Activated gamma-delta T cell treated with Interleukin-2 at 50 U/mL for 16 hours (primary cell): ENCODE measurements around the gene RNASEH1.
"Not testable (repeated sequence)": the region's sequence is repeated elsewhere in the genome, so short reads cannot be mapped to it uniquely, and the experiment has no call there.

Experiments used
- DNase-seq: peaks from one replicate; pipeline ENCODE4 v3.0.0-alpha.2; 2020

Gene RNASEH1

DNA sequence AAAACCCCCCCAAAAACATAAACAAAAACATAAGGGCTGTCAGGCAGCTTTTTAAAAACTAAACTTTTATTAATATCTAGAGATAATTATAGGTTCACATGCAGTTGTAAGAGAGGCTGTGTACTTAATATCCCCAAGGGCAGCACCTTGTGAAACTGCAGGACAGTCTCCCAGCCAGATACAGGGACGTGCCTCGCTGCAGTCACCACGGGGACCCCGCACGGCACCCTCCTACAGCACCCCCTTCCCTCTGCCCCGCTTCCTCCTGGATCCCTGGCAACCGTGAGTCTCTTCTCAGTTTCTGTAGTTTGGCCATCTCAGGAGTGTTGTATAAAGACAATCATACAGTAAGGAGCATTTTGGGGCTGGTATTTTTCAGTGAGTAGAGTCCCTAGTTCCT is 30.0 kb upstream of the RNASEH1 start:
- DNase-seq, result no peak

DNA sequence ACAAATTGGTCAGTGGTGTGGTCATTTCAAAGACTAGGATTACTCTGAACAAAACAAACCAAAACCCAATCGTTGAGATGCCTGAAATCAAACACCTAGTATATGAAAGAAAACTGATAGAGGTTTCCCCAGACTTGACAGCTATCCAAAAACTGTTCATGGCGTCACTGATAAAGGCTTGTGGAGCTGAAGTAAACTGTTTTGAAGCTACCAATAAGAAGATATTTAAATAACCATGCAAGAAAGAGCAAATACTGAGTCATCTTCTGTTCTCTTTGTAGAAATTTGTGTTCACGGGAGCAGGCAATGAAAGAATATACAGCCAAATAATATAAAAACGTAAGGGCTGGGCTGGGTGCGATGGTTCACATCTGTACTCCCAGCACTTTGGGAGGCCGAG is 29.3 kb upstream of the RNASEH1 start:
- no peak for DNase-seq

DNA sequence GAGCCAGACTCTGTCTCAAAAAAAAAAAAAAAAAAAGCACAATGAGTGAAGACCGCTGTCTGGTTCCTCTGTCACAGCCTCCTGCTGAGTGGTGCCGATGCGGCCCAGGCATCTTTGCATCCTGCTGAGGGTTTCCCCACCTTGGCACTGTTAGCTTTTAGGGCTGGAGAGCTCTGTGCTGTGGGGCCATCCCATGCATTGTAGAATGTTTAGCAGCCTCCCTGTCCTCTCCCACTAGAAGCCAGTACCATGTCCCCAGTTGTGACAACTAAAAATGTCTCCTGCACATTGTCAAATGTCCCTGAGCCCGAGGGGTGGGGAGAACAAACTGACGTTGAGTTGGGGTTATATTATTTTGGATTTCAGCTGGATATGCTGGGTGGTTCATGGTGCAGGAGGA is 28.9 kb upstream of the RNASEH1 start:
- no peak for DNase-seq

DNA sequence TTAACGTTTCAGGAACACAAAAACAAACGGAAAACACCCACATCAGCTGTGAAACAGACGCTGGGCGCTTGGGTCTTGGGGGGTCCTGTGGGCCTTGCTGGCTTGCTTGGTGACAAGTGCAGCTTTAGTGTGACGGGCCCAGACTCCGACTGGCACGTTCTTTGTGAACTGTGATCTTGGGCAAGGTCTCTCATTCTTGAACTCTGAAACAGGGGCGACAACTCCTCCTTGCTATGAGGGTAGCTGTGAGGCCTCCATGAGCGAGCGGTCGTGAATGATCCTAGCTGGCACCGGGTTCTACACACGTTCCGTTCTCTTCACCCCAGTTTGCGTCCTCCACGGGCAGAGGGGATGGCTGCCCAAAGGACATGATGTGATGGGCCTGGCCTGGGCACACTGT is 28.1 kb upstream of the RNASEH1 start:
- no peak for DNase-seq

DNA sequence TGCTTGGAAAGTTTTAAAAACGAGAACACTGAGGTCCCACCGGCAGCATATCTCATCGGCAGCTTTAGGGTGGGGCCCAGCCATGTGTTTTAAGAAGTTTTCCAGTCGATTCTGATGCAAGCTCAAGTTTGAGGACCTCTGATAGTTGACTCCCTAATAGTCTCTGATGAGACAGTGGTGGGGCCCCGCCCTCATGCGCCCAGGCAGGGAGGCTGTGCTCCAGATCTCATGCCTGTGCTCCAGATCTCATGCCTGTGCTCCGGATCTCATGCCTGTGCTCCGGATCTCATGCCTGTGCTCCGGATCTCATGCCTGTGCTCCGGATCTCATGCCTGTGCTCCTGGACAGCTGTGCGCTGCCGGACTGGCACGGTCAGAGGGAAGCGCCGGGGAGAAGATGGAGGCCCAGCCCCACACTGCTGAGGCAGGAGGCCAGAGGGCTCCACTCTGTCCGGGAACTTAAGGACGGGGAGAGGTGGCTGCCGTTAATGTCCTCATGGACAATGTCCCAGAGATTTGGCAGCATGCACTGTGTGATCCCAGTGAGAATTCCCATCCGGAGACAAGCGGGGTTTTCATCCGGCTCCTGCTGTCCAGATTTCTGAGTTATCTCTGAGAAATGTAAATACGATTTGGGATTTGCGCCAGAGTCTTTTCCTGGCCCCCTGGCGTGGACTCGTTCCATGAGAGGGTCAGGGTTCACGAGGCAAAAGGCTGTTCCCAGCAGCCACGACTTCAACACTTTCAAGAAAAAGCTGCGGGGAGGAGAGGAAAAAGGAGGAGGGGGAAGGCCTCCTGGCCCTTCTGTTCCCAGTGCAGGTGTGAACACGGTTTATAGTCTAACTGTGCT is 27.4 kb upstream of the RNASEH1 start:
- DNase-seq, result no peak

DNA sequence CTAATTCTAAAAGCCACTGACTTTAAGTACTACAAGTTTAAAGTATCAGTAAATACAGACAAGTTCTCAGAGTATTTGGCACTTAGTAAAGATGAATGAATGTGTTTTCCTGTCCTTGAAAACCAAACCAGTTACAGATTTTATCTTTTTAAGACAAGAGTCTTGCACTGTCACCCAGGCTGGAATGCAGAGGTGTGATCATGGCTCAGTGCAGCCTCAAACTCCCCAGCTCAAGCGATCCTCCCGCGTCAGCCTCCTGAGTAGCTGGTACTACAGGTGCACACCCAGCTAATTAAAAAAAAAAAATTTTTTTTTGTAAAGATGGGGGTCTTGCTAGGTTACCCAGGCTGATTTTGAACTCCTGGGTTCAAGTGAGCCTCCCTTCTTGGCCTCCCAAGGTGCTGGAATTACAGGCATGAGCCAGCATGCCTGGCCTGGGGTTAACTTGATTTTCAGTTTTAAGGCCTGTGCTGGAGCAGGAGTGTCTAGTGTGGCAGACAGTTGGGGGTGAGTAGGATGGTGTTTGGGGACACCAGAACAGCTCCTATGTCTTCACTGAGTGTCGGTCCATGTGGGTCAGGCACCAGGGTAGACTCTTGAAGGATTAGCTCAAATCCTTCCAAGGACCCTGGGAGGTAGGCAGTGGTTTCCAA is 26.6 kb upstream of the RNASEH1 start:
- DNase-seq, result no peak

DNA sequence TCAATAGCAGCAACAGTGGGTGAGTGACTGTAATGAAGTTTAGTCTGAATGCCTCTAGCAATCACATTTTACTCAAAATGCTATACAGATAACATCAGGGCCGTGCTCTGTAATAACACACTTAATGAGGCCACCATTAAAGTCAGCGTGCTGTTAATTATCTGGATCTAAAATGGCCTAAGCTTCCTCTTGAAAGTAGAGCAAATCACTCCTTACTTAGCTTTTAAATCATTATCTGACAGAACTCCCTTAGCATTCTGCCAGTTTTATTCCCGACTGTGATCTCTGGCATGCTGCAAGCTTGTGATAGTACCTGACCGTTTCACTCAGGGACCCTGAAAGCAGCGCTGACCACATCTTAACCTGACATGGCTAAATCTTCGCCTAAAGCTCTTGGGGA is 25.9 kb upstream of the RNASEH1 start:
- DNase-seq, result no peak

DNA sequence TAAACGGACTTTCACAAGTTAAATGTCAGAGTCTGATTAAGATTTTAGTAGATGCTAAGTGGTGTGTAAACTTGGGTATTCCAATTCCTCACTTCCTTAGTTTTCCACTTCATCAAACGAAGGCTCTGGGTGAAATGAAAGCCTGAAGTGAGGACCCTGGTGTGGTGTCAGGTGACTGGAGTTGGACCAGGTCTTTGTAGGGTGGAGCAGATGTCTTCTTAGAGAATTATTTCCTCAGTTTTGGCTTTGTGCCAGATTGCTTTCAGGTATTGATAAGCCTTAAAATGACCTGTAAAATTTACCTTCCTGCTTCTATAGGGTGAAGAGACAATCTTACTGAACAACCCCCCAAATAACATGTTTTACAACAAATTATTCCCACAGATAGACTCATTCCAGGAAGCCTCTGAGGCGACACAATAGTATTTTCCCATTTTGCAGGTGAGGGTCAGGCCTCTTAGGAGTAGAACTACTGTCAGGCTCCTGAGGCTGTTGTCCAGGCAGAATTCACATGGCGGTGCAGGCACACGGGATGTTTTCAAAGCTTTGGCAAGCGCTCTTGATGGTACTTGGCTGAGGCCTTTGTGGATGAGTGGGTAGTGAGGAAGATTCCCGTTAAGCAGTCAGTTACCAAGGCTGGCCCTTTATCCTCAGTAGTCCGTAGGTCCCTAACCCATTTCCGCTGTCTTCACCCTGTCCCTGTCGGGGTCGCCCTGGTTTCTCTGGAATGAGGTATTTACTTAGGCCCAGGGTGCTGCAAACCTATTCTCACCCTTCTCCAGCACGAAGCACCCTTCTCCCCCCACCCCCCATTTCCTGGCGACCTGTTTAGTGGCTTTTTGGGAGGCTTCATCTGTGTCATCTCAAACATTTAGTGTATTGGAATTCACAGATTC is 23.5 kb upstream of the RNASEH1 start:
- DNase-seq, result no peak

DNA sequence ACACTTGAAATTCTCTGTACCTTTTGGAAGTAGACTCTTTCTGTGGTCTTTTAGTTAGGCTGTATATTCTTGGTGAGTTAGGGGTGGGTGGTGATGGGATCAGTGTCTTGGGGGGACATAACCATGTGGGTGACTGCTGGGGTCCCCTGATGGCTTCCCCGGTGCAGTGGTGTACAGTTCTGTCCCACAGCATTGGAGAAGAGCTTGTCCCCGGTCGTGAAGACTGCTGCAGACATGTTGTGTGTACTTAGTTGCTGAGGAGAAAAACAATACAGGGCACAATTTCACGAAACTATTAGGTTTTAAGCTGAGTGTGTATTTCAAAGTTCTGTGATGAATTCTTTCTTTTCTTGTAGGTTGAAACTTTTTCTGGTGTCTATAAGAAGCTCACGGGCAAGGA is 22.3 kb upstream of the RNASEH1 start:
- DNase-seq, result no peak

DNA sequence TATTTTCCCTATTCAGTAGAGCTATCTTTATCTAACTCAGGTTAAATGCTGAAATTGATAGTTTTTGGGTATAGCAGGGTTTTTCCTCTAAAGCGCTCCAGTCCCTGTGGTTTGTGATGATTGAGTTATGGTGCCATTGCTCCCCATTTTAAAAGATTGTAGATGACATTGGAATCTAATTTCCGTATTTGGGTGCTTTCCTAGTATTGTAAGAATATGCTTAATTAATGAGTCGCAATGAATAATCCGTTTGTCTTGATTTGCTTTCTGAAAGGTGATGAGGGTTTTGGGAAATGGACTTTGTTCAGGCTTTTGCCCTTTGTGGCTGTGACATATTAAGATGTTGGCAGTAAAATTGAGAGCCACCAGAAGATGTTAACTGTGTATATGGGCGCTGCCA is 20.9 kb upstream of the RNASEH1 start:
- DNase-seq, result no peak

DNA sequence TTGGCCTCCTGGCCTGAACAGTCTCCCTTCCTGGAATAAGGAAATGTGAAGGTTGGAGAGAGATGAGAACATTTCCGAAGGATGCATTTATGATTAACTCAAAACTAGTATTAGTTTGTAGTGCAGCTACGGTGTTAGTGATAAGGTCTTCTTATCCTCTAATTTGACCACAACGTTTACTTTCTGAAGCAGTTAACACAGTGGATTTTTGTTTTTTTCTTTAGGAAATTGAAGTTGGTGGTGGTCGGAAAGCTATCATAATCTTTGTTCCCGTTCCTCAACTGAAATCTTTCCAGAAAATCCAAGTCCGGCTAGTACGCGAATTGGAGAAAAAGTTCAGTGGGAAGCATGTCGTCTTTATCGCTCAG is 18.1 kb upstream of the RNASEH1 start:
- not testable (repeated sequence) for DNase-seq

DNA sequence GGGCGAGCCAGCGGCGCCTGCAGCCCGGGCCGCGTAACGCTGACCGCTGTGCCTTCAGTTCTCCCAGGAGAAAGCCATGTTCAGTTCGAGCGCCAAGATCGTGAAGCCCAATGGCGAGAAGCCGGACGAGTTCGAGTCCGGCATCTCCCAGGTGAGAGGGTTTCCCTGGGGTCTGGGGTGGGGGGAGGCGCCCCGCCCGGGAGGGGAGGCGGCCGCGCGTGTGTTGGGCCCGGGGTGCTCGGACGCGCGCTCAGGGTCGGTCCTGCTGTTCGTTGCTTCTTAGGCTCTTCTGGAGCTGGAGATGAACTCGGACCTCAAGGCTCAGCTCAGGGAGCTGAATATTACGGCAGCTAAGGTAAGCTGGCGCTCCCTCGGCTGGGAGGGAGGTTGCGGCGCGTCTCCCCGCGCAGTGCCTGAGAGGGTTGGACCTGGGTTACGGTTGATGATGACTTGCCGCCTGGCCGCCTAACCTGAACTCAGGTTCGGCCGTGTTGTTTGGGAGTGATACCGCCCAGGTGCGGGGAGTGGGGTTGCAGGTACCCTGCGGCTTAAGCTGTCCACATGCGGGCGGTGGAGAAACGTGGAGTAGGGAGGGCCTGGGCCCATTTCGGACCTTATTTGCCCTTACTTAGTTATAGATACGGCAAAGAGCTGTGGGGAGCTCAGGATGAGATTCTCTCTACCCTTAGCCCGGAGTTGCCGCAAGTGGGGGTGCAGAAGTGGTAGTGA is 17.6 kb upstream of the RNASEH1 start:
- DNase-seq, result peak; percentile 10

DNA sequence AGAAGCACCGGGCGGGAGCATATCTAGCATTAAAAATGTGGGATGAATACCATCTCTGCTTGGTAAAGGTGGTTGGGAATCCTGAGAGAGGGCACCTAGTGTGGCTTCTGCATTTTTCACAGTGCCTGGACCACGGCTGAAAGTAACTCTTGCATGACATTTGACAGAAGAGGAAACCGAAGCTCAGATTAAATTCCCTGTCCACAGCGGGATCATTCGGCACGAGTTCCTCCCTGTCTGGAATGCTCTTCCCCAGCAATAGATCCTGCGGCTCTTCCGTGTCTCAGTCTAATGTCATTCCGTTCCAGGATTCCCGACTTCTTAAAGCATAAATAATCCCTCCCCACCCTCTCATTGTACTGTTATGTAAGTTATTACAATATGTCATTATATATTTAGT is 16.0 kb upstream of the RNASEH1 start:
- DNase-seq, result no peak

DNA sequence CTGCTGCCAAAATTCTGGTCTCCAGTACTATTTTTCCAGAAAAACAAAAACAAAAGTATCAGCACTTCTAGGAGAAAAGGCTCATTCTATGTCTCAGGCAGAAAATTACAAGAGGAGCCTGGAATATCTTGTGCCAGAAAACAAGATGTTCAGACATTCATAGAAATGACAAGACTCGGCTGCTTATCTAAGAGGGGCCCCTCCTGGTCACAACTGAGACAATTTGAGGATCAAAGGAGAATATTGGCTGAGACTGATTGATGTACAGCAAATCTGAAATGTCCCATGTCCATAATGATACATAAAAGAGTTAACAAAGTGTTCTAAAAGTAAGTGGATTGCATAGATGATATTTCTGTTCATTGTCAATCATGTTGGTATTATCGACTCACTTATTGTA is 14.5 kb upstream of the RNASEH1 start:
- no peak for DNase-seq

DNA sequence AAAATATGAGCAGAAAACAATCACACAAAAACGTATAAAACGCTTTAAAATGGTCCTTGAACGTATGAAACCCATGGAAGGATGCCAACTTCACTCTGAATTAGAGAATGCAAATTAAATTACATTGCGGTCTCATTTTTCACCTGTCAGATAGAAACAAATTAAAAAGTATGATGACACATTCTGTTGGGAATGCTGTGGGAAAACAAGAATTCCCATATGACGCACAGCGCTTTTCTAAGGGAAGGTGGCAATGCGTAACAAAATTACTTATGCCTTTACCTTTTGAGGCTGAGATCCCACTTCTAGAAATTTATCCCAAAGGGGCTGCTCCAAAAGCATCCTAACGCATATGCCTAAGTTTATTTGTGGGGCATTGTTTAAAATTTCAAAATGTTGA is 13.2 kb upstream of the RNASEH1 start:
- no peak for DNase-seq

DNA sequence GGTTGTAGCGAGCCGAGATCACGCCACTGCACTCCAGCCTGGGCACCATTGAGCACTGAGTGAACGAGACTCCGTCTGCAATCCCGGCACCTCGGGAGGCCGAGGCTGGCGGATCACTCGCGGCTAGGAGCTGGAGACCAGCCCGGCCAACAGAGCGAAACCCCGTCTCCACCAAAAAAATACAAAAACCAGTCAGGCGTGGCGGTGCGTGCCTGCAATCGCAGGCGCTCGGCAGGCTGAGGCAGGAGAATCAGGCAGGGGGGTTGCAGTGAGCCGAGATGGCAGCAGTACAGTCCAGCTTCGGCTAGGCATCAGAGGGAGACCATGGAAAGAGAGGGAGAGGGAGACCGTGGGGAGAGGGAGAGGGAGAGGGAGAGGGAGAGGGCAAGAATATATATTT is 11.5 kb upstream of the RNASEH1 start:
- DNase-seq, result not testable (repeated sequence)

DNA sequence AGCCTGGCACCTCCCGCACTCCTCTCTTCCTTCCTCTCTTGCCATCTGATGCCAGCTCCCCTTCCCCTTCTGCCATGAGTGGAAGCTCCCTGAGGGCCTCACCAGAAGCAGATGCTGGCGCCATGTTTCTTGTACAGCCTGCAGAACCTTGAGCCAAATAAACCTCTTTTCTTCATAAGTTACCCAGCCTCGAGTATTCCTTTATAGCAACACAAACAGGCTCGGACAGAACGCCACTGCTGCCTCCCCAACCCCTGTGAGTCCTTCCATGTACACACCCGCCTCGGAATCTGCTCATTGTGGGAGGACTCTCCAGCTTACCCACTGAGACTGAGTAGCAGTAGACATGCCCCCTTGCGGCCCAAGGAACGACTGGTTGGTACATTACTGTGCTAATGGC is 8.7 kb upstream of the RNASEH1 start:
- no peak for DNase-seq

DNA sequence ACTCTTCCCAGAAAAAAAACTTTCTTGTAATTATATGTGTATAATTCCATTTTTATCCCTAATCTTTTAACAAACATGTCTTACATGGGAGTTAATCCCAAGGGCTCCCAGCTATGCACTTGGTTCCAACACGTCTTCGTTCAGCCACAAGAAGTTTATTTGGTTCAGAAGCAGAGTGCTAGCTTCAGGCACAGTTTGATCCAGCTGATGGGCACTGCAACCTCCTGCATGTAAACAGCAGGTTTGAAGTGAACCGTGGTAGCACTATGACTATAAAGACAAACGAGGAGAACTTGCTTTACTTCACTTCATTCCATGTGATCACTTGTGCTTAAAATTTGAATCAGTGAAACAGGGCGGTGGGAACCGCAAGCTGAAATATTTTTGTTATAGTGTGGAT is 7.0 kb upstream of the RNASEH1 start:
- DNase-seq, result no peak

DNA sequence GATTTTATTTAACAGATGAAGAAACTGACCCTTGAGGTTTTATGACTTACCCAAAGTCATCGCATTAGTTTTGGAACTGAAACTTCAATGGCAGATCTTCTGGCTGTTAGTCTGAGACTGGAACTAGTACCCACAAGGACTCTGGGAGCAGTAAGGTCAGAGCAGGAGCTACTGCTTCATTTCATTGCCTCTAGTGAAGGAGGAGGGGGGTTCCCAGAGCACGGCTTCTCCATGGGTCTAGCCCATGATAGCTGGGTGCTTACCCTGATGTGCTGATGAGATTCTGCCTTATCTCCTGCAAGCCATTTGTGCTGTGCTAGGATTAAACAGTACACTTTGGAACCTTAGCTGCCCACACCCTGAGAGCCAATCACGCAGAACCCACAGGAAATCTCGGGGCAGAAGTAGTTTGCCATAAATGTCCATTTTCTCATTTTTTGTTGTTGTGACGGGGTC is 5.4 kb upstream of the RNASEH1 start:
- no peak for DNase-seq

DNA sequence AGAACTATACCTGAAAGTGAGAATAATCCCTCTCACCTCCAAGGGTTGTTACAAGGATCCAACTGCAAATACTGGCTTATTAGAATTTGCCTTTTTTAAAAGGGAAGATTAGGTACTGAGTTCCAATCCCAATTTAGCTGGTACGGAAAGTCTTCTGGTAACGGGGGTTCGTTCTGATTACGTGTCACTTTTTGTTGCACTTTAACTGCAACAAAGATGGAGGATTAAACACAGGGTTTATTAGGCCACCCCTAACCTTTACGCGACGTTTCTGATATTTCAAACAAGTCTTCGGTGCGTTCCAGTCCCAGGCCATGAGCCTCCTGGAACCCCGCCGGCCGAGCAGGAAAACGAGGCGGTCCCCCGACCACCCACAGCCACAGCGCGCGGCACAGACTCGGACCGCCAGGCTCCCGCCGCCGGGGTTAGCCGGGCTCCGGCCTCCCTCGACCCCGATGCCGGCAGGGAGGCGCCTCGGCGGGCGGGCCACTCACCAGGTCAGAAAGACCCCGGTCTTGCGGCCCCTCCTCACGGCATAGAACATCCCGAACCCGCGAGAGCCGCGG is 411 bp downstream of the RNASEH1 start:
- DNase-seq, result no peak

DNA sequence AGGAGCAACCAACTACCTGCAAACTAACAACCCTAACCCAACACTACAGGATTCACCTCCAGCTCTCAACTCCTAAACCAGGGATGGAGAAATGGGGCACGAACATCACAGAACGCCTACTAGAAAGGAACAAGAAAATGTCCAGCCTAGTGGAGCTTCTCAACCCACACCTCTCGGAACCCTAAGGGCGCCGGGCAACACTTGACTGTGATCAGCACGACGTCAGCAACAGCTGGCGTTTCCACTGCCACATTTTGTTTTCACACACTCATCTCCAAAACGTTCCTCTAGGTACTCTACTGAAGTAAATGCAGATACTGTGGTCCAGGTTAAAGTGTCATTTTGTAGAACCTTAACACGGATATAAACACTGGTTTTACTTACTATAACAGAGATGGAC is 4.2 kb downstream of the RNASEH1 start:
- no peak for DNase-seq

DNA sequence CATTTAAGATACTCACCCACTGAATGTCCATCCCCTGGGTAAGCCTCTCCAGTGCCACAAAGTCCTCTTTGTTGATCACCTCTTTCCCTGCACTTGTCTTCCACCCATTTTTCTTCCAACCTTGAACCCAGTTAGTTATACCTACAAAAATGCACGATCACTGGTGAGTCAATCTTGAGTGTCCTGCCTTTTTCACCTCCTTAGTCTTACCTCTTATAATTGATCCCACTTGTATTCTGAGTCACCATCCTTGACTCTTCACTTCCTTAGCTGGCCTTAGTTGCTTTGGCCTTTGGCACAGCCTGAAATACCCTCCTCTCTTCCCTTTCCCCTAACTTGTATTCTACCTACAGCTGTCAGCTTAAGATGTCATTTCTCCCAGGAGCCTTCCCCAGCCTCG is 10.2 kb downstream of the RNASEH1 start:
- DNase-seq, result no peak
